ENCODE data around the gene RRP36.

GRCh38 chr6:42988486-42989020, 32.9 kb upstream of the RRP36 start:
- TF ChIP-seq ZNF10 (tag by site-specific recombination; IDR thresholded peaks at IDR 0.05) (no peak), ZSCAN30 (tag by site-specific recombination; IDR thresholded peaks at IDR 0.05) (no peak)
